PFSK-1 (cell line): Measurements from ENCODE around the gene PLEKHO1.

Experiments
- FOXP2 ChIP-seq: optimal IDR thresholded peaks from 2 replicates; pipeline ENCODE3; 2011; ENCODE audit warnings: borderline replicate concordance, control low read depth, inconsistent platforms; ENCODE audit not compliant: insufficient read depth; ENCODE audit errors: extremely low read length, extremely low read depth
- POLR2AphosphoS5 ChIP-seq: IDR thresholded peaks from 2 replicates; pipeline ENCODE4 v1.6.1; 2012; ENCODE audit warnings: low read depth, mild to moderate bottlenecking, control low read depth, low read length, moderate library complexity
- TAF1 ChIP-seq: IDR thresholded peaks from 2 replicates; pipeline ENCODE4 v1.6.1; 2012; ENCODE audit warnings: low read length, control low read depth, borderline replicate concordance; ENCODE audit not compliant: insufficient read depth

- TF ChIP-seq FOXP2 (no peak), TAF1 (no peak), POLR2AphosphoS5 (no peak)
These were observed 5.8 kb downstream of the PLEKHO1 start for GRCh38 chr1:150155413-150156071.
